Stimulated activated naive CD8-positive, alpha-beta T cell treated with anti-CD3 and anti-CD28 coated beads, Interleukin-15, Interleukin-2, amounts not matched to agents 100 ng/mL and 50 ng/mL, for 24 hours (primary cell): ENCODE data around the gene AGAP1.

ENCODE experiments used
- H3K27ac Mint-ChIP-seq: one replicate; pipeline ENCODE4 v1.8.0; 2021; ENCODE audit warnings: mild to moderate bottlenecking, mixed read lengths
- H3K27me3 Mint-ChIP-seq: one replicate; pipeline ENCODE4 v1.8.0; 2021; ENCODE audit warnings: mixed read lengths
- H3K36me3 Mint-ChIP-seq: one replicate; pipeline ENCODE4 v1.8.0; 2021; ENCODE audit warnings: low read depth, mixed read lengths
- H3K4me1 Mint-ChIP-seq: one replicate; pipeline ENCODE4 v1.8.0; 2021; ENCODE audit warnings: low read depth, mixed read lengths
- H3K4me3 Mint-ChIP-seq: one replicate; pipeline ENCODE4 v1.8.0; 2021; ENCODE audit warnings: mild to moderate bottlenecking, mixed read lengths
- H3K9me3 Mint-ChIP-seq: one replicate; pipeline ENCODE4 v1.8.0; 2021; ENCODE audit warnings: mixed read lengths

AGAP1 gene

DNA sequence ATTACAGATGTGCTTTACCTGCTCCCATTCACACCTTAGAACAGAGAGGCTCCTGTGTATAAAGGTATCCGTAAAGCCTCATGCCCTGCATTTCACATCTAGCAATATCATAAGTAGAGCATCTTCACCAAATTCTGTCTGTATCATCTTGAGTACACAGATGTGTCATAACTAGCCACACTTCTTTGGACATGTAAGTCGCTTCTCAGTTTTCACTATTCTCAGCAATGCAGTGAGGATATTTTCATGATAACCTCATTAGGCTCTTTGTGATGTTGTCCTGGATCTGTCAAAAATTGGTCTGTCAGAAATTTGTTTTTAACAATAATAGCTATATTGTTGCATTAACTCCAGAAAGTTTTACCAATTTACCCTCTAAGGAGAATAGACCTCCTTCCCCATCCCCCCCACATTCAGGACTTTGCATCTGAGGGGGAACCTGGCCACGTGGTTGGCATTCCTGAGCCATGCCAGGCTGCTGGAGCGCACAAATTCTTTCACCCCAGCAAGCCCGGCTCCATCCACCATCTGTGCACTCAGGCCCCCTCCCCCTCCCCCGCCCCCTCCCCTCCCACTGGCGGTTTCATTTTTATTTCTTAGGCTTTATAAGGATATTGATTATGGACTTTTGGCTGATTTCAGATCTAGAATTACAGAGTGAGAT, 34.1 kb downstream of the AGAP1 start:
- H3K4me3 Mint-ChIP-seq = no peak overlapping the region
- no peak overlapping the region for H3K27ac Mint-ChIP-seq
- H3K36me3 Mint-ChIP-seq = no peaks in the 10 kb centered on the region
- H3K4me1 Mint-ChIP-seq = no peaks in the 10 kb centered on the region
- no peaks in the 10 kb centered on the region for H3K27me3 Mint-ChIP-seq
- H3K9me3 Mint-ChIP-seq = no peaks in the 10 kb centered on the region

DNA sequence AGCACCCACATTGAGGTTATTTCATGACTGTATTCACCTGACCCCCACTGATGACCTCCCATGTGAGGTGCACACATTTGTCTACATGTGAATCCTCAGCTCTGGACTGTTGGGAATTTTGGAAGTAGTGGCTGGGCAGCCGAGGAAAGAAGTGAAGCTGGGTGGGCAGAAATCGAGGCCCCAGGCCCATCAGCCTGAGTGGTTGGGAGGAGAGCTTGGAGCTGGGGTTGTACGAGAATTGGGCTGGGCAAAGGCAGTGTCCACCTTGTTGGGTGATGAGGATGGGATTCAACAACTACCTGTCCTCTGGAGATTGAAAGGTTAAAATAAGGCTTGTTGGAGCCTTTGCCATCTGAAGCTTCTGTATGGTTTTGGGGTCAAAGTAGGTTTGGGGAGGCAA, 35.8 kb downstream of the AGAP1 start:
- H3K4me1 Mint-ChIP-seq = no peaks in the 10 kb centered on the region
- H3K27ac Mint-ChIP-seq = no peak overlapping the region
- H3K36me3 Mint-ChIP-seq = no peaks in the 10 kb centered on the region

DNA sequence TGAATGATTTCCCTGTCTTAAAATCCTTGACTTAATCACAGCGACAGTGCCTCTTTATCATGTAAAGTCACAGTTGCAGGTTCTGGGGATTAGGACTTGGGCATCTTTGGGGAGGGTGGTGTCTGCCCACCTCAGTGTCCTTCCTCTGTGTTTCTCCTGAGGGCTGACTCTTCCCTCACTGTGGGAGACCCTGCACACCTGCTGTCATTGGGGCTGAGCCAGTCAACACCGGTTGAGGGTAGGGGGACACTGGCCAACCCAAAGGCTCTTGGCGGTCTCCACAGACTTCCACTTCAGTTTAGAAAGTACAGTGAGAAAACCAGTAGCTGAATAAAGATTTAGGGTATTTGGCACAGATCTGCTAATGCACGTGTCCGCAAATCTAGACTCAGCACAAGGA, 36.9 kb downstream of the AGAP1 start:
- Mint-ChIP-seq H3K4me3 (no peak overlapping the region), H3K9me3 (no peaks in the 10 kb centered on the region), H3K36me3 (no peaks in the 10 kb centered on the region), H3K27ac (no peak overlapping the region), H3K4me1 (no peaks in the 10 kb centered on the region), H3K27me3 (no peaks in the 10 kb centered on the region)

More for the DNA sequence above, 35.8 kb downstream of the AGAP1 start:
- Mint-ChIP-seq H3K4me3 (no peak overlapping the region), H3K27me3 (no peaks in the 10 kb centered on the region), H3K9me3 (no peaks in the 10 kb centered on the region)

DNA sequence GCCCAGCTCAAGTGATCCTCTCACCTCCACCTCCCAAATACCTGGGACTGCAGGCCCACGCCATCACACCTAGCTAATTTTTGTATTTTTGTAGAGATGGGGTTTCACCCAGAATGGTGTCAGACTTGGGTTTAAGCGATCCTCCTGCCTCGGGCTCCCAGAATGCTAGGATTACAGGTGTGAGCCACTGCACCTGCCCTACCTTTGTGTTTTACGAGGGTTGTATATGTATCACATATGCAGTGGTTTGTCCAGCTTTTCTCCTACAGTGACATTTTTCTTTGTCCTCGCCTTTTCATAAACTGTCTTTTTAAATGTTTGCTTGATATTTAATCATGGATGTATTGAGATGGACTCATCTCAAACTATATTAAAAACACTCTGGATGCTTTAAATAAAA, 38.5 kb downstream of the AGAP1 start:
- no peaks in the 10 kb centered on the region for H3K27me3 Mint-ChIP-seq
- no peak overlapping the region for H3K4me3 Mint-ChIP-seq

DNA sequence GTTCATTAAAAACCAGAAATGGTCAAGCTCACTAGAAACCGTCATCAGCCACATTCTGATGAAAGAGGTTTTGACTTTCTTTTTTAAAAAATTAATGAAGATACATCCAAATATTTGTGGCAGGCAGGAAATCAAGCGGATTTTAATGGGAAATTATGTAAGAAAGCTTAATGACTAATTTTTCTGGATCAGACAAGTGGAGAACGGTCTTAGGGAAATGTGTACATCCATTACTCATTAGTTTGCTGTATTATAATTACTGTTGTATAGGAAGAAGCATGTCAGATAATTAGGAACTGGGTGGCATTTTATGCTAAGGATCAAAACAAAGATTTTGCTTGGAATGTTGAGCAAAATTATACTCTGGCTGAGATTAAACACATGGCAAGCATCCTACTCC, 39.4 kb downstream of the AGAP1 start:
- H3K27ac Mint-ChIP-seq = no peak overlapping the region
- H3K27me3 Mint-ChIP-seq = no peaks in the 10 kb centered on the region
- H3K9me3 Mint-ChIP-seq = no peaks in the 10 kb centered on the region
- no peak overlapping the region for H3K4me3 Mint-ChIP-seq
- H3K36me3 Mint-ChIP-seq = no peaks in the 10 kb centered on the region
- no peaks in the 10 kb centered on the region for H3K4me1 Mint-ChIP-seq

More for the DNA sequence above, 38.5 kb downstream of the AGAP1 start:
- H3K4me1 Mint-ChIP-seq = no peaks in the 10 kb centered on the region
- no peaks in the 10 kb centered on the region for H3K36me3 Mint-ChIP-seq
- no peak overlapping the region for H3K27ac Mint-ChIP-seq
- no peaks in the 10 kb centered on the region for H3K9me3 Mint-ChIP-seq

DNA sequence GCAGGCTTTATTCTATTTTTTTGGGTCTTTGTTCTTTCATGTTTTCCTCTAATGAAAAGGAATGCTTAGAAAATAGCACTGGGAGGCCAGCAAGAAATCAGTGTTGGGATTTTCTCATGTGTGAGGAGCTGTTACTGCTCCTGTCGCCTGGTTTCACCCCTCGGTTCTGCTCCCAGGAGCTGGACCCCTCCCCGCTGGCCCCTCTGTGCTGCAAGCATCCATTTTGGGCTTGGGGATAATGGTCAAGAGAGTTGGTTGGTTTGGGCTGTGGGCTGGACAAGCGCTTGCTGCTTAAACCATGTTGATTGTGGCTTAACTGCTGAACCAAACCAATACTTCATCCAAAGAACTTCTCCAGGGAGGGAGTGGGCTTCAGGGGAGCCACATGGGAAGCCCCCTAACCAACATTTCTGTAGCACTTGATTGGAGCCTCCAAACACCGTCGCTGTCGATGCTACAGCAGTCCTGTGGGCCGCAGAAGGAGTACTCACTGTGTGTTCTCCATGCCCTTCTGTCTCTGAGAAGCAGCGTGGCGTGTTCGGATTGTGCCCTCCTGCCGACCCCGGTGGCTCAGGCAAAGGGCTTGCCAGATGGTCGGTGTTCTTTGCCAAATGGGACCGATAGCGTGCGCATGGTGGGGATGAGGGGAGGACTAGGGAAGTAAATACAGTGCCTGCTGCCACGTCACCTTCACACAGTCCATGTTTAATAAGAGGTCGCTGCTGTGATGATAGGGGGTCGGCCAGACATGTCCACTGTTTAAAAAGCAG, 40.0 kb downstream of the AGAP1 start:
- Mint-ChIP-seq H3K36me3 (no peaks in the 10 kb centered on the region), H3K27me3 (no peaks in the 10 kb centered on the region), H3K9me3 (no peaks in the 10 kb centered on the region), H3K4me1 (no peaks in the 10 kb centered on the region), H3K27ac (no peak overlapping the region), H3K4me3 (no peak overlapping the region)

DNA sequence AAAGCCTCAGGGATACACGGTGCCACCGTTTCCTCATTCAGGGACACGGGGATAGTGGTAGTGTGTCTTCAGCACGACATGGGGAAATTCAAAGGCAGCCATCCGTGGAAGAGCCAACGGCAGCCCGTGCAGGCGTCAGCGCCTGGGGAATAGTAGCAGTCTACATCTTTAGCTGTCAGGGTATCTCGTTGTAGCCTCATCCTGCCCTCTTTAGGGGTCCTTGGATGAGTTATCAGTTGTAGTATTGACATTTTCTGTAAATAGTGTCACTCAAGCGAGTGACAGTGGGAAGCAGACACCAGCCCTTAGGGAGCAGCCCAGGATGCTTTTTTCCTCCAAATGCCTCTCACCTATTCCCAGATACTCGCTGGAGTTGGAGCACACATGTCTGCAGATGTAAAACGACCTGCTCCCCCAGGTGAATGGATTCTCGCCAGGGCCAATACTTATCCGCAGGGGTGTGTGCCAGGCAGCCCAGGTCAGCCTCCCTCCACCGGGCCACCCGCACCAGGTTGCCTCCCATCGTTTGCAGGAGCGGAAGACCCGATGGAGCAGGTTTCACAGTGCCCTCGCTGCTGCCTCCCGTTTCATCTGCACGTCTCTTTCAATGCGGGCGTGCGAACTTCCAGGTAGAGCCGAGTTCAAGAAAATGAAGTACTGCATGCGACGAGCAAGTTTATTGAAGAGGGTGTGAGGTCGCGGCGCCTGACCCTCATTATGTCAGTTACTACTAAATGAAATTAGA, 41.0 kb downstream of the AGAP1 start:
- no peaks in the 10 kb centered on the region for H3K36me3 Mint-ChIP-seq
- no peaks in the 10 kb centered on the region for H3K4me1 Mint-ChIP-seq
- H3K9me3 Mint-ChIP-seq = no peaks in the 10 kb centered on the region
- H3K27ac Mint-ChIP-seq = no peak overlapping the region
- H3K4me3 Mint-ChIP-seq = no peak overlapping the region
- no peaks in the 10 kb centered on the region for H3K27me3 Mint-ChIP-seq

DNA sequence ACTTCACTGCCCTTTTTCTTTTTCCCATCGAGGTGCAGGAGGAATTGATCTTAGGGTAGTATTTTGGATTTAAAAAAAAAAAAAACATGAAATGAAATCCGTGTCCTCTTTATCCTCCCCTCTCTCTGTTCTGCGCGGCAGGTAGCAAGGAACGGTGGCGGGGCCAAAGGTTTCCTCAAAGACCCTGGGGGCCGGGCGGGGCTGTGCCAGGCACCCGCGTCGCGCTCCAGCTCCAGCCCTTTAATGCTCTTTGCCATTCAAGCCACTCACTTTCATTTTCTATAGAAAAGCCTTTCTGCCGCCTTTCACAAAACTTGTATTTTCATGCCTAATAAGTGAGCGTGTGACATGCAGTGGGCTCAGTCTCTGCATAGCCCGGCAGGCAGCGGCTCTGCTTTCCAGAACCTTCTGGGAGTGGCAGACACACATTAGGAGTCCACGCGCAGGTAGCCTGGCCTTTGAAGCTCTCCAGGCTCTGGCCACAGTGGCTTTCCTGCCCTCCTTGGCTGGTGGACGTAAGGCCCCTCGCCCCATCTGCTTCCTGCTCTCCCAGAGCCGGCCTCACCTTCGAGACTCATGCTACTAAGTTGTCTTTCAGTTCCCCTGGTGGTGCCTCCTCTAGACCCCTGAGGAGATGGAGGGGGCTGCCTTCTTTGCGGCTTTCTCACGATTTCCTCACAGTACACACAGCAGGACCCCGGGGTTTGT, 41.7 kb downstream of the AGAP1 start:
- H3K27me3 Mint-ChIP-seq = no peaks in the 10 kb centered on the region
- no peaks in the 10 kb centered on the region for H3K36me3 Mint-ChIP-seq
- H3K4me3 Mint-ChIP-seq = no peak overlapping the region
- H3K4me1 Mint-ChIP-seq = no peaks in the 10 kb centered on the region
- no peaks in the 10 kb centered on the region for H3K9me3 Mint-ChIP-seq
- H3K27ac Mint-ChIP-seq = no peak overlapping the region

DNA sequence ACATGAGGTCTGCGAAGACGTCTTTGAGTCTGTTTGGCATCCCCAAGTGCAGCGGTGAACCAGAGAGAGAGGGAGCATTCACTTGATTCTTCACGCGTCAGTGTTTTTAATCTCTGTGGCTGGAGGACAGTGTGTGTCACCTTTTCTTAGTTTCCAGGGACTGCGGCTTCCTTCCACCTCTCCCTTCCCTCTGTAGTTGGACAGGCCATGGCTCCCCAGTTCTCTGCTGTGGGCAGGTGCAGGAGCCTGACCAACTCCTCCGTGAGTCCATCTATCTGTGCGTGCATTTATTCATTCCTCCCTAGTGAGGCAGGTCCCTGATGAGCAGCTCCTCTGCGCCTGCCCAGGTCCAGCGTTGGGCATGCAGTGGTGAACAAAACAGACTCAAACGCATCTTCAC, 42.9 kb downstream of the AGAP1 start:
- no peaks in the 10 kb centered on the region for H3K27me3 Mint-ChIP-seq
- no peaks in the 10 kb centered on the region for H3K9me3 Mint-ChIP-seq

DNA sequence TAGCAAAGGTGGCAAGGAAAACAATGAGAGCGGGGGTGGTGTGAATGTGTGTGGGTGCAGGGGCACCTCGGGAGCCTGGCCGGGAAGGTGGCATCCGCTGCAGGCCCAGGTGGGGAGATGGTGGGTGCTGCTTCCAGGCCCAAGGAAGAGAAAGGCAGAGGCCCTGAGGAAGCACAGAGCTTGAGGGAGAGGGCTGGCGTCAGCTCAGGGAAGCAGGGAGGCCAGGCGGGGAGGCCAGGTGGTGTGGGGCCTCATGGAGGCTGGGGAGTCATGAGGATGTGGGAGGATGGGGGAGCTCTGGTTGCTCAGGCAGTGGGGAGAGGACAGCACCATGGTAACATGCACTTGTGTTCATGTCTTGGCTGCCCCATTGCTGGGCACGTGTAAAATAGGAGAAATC, 43.3 kb downstream of the AGAP1 start:
- H3K36me3 Mint-ChIP-seq = no peaks in the 10 kb centered on the region
- no peak overlapping the region for H3K27ac Mint-ChIP-seq
- H3K9me3 Mint-ChIP-seq = no peaks in the 10 kb centered on the region
- H3K4me3 Mint-ChIP-seq = no peak overlapping the region
- no peaks in the 10 kb centered on the region for H3K4me1 Mint-ChIP-seq
- no peaks in the 10 kb centered on the region for H3K27me3 Mint-ChIP-seq

More for the DNA sequence above, 42.9 kb downstream of the AGAP1 start:
- Mint-ChIP-seq H3K4me3 (no peak overlapping the region), H3K4me1 (no peaks in the 10 kb centered on the region), H3K36me3 (no peaks in the 10 kb centered on the region), H3K27ac (no peak overlapping the region)

DNA sequence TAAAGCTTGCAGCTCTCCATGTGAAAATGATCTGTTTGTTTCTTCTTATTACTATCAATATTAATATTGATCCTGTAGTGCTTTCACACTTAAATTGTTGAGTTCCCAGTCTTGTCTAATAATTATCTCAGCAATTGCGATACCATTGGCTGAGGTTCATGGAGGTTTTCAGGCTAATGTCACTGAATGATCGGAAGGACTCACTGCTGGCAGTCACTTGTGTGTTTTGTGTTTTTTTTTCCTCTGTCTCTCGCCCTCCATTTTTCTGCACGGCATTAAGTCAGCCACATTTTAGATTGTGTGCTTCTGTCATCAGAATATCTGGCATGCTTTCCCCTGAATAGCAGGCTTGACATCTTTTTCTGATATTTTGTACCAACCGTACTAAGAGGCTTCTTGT, 43.7 kb downstream of the AGAP1 start:
- H3K36me3 Mint-ChIP-seq = no peaks in the 10 kb centered on the region
- no peaks in the 10 kb centered on the region for H3K27me3 Mint-ChIP-seq
- no peak overlapping the region for H3K4me3 Mint-ChIP-seq
- no peaks in the 10 kb centered on the region for H3K4me1 Mint-ChIP-seq
- H3K27ac Mint-ChIP-seq = no peak overlapping the region
- H3K9me3 Mint-ChIP-seq = no peaks in the 10 kb centered on the region

DNA sequence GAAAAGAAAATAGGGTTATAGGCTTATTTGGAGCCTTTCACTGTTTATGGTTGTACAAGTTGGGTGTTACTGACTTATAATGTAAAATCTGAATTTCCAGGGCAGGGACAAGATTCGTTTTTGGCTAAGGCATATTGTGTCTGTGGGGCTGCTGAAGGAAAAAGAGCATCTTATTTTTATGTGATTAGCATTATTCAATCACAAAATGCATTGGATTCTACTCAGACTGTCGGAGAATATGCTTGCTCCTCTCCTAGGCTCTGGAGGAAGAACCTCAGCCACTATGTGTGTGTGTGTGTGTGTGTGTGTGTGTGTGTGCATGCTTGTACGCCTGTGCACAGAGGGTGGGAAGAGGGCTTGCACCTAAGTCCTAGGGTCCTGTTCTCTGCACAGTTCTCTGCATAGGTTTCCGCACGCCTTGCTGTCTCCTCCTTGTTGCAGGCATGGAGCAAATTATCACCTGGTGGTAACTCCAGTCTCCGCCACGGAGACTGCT, 44.3 kb downstream of the AGAP1 start:
- H3K36me3 Mint-ChIP-seq = no peaks in the 10 kb centered on the region
- H3K4me3 Mint-ChIP-seq = no peak overlapping the region
- no peaks in the 10 kb centered on the region for H3K9me3 Mint-ChIP-seq
- no peaks in the 10 kb centered on the region for H3K4me1 Mint-ChIP-seq
- no peak overlapping the region for H3K27ac Mint-ChIP-seq
- no peaks in the 10 kb centered on the region for H3K27me3 Mint-ChIP-seq

DNA sequence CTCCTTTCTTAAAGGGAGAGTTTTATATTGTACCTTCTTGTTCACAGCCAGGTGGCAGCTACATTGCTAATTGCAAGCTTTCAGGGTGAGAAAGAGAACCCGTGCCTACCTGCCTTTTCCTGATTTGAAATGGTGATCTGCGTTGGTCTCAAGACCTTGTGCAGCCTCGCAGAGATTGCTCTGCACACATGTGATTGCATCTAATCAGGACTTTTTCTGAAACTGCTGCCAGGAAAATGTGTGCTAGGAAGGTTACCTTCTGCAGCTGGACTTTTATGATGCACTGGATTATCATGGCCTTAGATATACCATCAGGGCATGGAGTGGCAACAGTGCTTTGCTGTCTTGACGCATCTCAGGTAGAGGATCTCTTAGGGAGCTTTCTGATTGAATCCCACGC, 45.1 kb downstream of the AGAP1 start:
- no peaks in the 10 kb centered on the region for H3K36me3 Mint-ChIP-seq
- no peaks in the 10 kb centered on the region for H3K9me3 Mint-ChIP-seq
- H3K4me1 Mint-ChIP-seq = no peaks in the 10 kb centered on the region
- no peak overlapping the region for H3K27ac Mint-ChIP-seq
- no peaks in the 10 kb centered on the region for H3K27me3 Mint-ChIP-seq
- no peak overlapping the region for H3K4me3 Mint-ChIP-seq

DNA sequence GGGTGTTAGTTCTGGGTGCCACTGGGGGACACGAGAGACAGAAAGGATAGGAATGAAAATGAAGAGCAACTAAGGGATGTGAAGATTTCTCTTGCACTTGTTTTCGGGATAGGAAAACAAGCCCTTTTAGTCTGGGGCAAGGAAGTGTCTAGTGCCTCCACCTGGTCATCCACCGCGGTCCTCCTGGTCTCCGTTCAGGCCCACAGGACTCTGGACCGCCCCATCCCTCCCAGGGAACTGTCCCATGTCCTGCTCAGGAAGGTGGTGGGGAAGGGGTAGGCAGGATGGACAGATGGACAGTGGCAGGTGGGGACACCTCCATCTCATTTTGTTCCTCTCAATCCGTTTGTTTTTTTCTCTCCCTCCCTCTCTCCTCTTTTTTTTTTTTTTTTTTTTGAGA, 45.9 kb downstream of the AGAP1 start:
- Mint-ChIP-seq H3K27ac (no peak overlapping the region), H3K4me3 (no peak overlapping the region), H3K4me1 (no peaks in the 10 kb centered on the region), H3K9me3 (no peaks in the 10 kb centered on the region), H3K27me3 (no peaks in the 10 kb centered on the region), H3K36me3 (no peaks in the 10 kb centered on the region)

DNA sequence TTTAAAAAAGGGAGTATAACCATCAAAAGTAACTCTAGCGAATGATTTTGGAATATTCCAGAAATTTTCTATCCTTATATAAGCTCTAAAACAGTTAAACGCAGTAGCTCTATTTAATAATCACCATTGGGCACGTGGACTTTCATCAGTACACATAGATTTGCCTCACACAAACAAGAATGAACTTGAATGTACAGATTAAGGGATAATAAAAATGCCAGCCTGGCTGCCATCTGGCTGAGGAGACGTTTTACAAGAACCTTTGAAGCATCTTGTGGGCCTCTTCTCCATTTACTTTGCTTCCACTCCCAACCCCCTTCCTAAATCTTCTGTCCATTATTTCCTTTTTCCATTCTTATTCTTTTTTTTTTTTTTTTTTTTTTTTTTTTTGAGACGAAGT, 47.2 kb downstream of the AGAP1 start:
- Mint-ChIP-seq H3K9me3 (no peaks in the 10 kb centered on the region), H3K4me3 (no peak overlapping the region), H3K36me3 (no peaks in the 10 kb centered on the region)

More for the DNA sequence above, 47.2 kb downstream of the AGAP1 start:
- no peaks in the 10 kb centered on the region for H3K4me1 Mint-ChIP-seq
- H3K27me3 Mint-ChIP-seq = no peaks in the 10 kb centered on the region
- no peak overlapping the region for H3K27ac Mint-ChIP-seq
